Keratinocyte (primary cell): ENCODE results near the gene PEAR1. TPM values are rescaled to one million over a fixed set of nuclear protein-coding genes. Genes with fewer than 3 reads are reported as not detected.

Experiments
- DNase-seq: peaks from one replicate; pipeline ENCODE4 v3.0.0-alpha.2; 2011; ENCODE audit warnings: low read depth, missing footprints, low spot score
- FAIRE-seq: peaks from 2 replicates; lab custom pipeline; 2011; peaks lifted over from hg19 to GRCh38; lab: Jason Lieb, UNC
- H2AFZ ChIP-seq: 2 replicates; pipeline ENCODE4 v1.6.0; 2012; ENCODE audit warnings: low read length, control low read depth, inconsistent platforms; ENCODE audit not compliant: control insufficient read depth
- H3K27ac ChIP-seq: 2 replicates; pipeline ENCODE4 v1.5.1; 2011; ENCODE audit warnings: low read length; ENCODE audit not compliant: control insufficient read depth, insufficient read depth
- H3K27me3 ChIP-seq: 3 replicates; pipeline ENCODE4 v1.6.0; 2011; ENCODE audit warnings: low read length; ENCODE audit not compliant: control insufficient read depth, insufficient read depth; ENCODE audit errors: extremely low read depth
- H3K36me3 ChIP-seq, 2 experiments: 2 replicates in 1 of 2; 3 replicates in 1 of 2; pipeline ENCODE4 v1.5.1; 2011; ENCODE audit warnings: low read length in 2 of 2, mild to moderate bottlenecking in 1 of 2; ENCODE audit not compliant: control insufficient read depth in 2 of 2, insufficient read depth in 2 of 2; ENCODE audit errors: extremely low read depth in 1 of 2
- H3K4me1 ChIP-seq: 3 replicates; pipeline ENCODE4 v1.5.1; 2011; ENCODE audit warnings: low read length; ENCODE audit not compliant: control insufficient read depth, insufficient read depth; ENCODE audit errors: extremely low read depth
- H3K4me2 ChIP-seq: 3 replicates; pipeline ENCODE4 v1.6.0; 2011; ENCODE audit warnings: low read depth, low read length; ENCODE audit not compliant: control insufficient read depth, insufficient read depth; ENCODE audit errors: extremely low read depth
- H3K4me3 ChIP-seq, 3 experiments: fragments of 200-600 bp in 1 of 3; sonication (generic) in 1 of 3; 2 replicates in 2 of 3; 3 replicates in 1 of 3; pipeline ENCODE4 v1.5.1; 2011 to 2016; ENCODE audit warnings: low read length in 3 of 3, mild to moderate bottlenecking in 3 of 3, control low read depth in 2 of 3, inconsistent platforms in 1 of 3, low read depth in 1 of 3, mixed read lengths in 1 of 3, mixed run types in 1 of 3, moderate library complexity in 1 of 3; ENCODE audit not compliant: control insufficient read depth in 2 of 3, insufficient read depth in 2 of 3; ENCODE audit errors: extremely low read depth in 1 of 3
- H3K79me2 ChIP-seq: 2 replicates; pipeline ENCODE4 v1.6.0; 2012; ENCODE audit warnings: low read length; ENCODE audit not compliant: control insufficient read depth, insufficient read depth
- H3K9ac ChIP-seq: 3 replicates; pipeline ENCODE4 v1.6.0; 2011; ENCODE audit warnings: low read length; ENCODE audit not compliant: control insufficient read depth, insufficient read depth; ENCODE audit errors: extremely low read depth
- H3K9me1 ChIP-seq: 3 replicates; pipeline ENCODE4 v1.6.0; 2011; ENCODE audit warnings: low read length; ENCODE audit not compliant: control insufficient read depth, insufficient read depth; ENCODE audit errors: extremely low read depth
- H3K9me3 ChIP-seq: 2 replicates; pipeline ENCODE4 v1.5.1; 2012; ENCODE audit warnings: low read depth, low read length; ENCODE audit not compliant: control insufficient read depth
- H4K20me1 ChIP-seq: 3 replicates; pipeline ENCODE4 v1.6.0; 2011; ENCODE audit warnings: low read length; ENCODE audit not compliant: control insufficient read depth, insufficient read depth; ENCODE audit errors: extremely low read depth
- EZH2 ChIP-seq: IDR thresholded peaks from one replicate; pipeline ENCODE4 v1.6.1; 2012; ENCODE audit warnings: inconsistent platforms, mild to moderate bottlenecking, low read length, moderate library complexity
- dilution Hi-C: fragments of 300-500 bp; cut with MboI; formaldehyde crosslinking; loops from one replicate; pipeline ENCODE4 v1.7.0; 2020; ENCODE audit warnings: low sequenced_read_pairs; ENCODE audit not compliant: extremely low pct_ligation_motif_present
- polyA plus RNA-seq, 5 experiments: library from polyadenylated mRNA; depleted of rRNA in 3 of 5; stranded (reverse) in 3 of 5; stranded (forward) in 1 of 5; unstranded in 1 of 5; fragments of >200 nt; gene quantifications; 1 replicate in 1 of 5; 2 replicates in 3 of 5; 3 replicates in 1 of 5; pipeline versions ENCODE4 v1.2.1 to v1.2.3, GENCODE V29; 2011 to 2012; ENCODE audit warnings: missing spikeins in 2 of 5, low read depth in 1 of 5, low replicate concordance in 1 of 5
- TF ChIP-seq, protein P1 (sequence below), 3 experiments: IDR thresholded peaks in 1 of 3; conservative IDR thresholded peaks in 1 of 3; optimal IDR thresholded peaks in 1 of 3; 2 replicates in 2 of 3; 3 replicates in 1 of 3; pipeline versions ENCODE3 to v1.5.1; 2011; ENCODE audit warnings: low read length in 3 of 3, mild to moderate bottlenecking in 3 of 3, moderate library complexity in 2 of 3, control low read depth in 1 of 3, inconsistent platforms in 1 of 3; ENCODE audit not compliant: insufficient read depth in 2 of 3; ENCODE audit errors: extremely low read depth in 1 of 3

PEAR1 gene
- polyA plus RNA-seq, 1 donor (not counting 4 experiments of a cell fraction or from before 2014, with no cell fraction given): 4.2 TPM

DNA sequence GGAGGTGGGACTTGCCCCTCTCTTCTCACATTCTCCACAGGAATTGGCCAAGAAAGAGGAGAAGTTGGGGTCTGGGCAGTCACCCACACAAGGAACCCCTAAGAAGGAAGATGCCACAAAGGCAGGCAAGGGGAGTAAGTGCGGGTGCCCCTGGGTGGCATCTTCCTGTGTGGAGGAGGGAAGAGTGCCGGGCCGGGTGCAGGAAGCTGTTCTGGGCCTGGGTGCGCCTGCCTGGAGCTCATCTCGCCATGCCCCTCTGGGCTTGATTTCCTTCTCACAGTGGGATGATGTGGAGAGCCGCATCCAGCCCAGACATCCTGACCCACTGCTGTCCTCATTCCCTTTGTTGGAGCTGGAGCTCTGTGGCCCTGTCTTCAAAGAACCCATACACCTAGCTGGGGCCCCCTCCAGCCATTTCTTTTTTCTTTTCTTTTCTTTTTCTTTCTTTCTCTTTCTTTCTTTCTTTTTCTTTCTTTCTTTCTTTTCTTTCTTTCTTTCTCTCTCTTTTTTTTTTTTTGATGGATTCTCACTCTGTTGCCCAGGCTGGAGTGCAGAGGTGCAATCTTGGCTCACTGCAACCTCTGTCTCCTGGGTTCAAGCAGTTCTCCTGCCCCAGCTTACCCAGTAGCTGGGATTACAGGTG lies 36.2 kb downstream of the PEAR1 start:
- H3K36me3 ChIP-seq: no peaks in the 10 kb centered on the region
- TF ChIP-seq, protein P1, sequence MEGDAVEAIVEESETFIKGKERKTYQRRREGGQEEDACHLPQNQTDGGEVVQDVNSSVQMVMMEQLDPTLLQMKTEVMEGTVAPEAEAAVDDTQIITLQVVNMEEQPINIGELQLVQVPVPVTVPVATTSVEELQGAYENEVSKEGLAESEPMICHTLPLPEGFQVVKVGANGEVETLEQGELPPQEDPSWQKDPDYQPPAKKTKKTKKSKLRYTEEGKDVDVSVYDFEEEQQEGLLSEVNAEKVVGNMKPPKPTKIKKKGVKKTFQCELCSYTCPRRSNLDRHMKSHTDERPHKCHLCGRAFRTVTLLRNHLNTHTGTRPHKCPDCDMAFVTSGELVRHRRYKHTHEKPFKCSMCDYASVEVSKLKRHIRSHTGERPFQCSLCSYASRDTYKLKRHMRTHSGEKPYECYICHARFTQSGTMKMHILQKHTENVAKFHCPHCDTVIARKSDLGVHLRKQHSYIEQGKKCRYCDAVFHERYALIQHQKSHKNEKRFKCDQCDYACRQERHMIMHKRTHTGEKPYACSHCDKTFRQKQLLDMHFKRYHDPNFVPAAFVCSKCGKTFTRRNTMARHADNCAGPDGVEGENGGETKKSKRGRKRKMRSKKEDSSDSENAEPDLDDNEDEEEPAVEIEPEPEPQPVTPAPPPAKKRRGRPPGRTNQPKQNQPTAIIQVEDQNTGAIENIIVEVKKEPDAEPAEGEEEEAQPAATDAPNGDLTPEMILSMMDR (optimal IDR thresholded peaks at IDR 0.05 in 1 of 3, IDR thresholded peaks at IDR 0.05 in 1 of 3, conservative IDR thresholded peaks at IDR 0.05 in 1 of 3; ENCODE audit: extremely low read depth in 1 of 3, insufficient read depth in 2 of 3, low read length in 3 of 3): no peak
- no peak for TF ChIP-seq EZH2
- peaks cover 49% of the 10 kb centered on the region for H3K27me3 ChIP-seq
- DNase-seq: no peak
- H3K4me3 ChIP-seq: no peak overlapping the region
- H3K9ac ChIP-seq: no peak overlapping the region
- no peaks in the 10 kb centered on the region for H4K20me1 ChIP-seq
- no peak overlapping the region for H3K4me2 ChIP-seq
- dilution Hi-C loops: no loop called here
- no peak overlapping the region for H2AFZ ChIP-seq
- no peaks in the 10 kb centered on the region for H3K9me1 ChIP-seq
- H3K4me1 ChIP-seq: peaks cover 10% of the 10 kb centered on the region
- no peaks in the 10 kb centered on the region for H3K9me3 ChIP-seq
- FAIRE-seq: no peak
- H3K27ac ChIP-seq: no peak overlapping the region
- H3K79me2 ChIP-seq: no peaks in the 10 kb centered on the region

DNA sequence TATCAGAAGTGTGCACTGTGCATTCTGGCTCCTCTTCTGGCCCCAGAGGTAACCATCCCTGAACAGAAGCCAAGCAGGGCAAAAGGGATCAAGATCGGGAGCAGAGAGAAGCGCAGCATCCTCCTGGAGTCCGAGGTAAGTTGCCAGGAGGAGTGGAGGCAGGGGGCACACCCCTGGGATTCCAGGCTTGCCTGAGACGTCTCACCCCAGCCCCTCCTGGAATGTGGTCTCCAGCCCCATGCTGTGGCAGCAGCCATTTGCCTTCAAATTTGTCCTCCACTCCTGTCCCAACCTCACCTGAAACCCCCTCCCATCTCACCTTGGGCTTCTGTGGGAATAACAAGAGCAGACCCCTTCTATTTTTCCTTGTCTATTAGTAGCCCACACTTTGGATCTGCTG lies 37.0 kb downstream of the PEAR1 start:
- H3K9me3 ChIP-seq: no peaks in the 10 kb centered on the region
- FAIRE-seq: no peak
- H3K9ac ChIP-seq: no peak overlapping the region
- TF ChIP-seq EZH2: no peak
- TF ChIP-seq, protein P1 (optimal IDR thresholded peaks at IDR 0.05 in 1 of 3, IDR thresholded peaks at IDR 0.05 in 1 of 3, conservative IDR thresholded peaks at IDR 0.05 in 1 of 3; ENCODE audit: extremely low read depth in 1 of 3, insufficient read depth in 2 of 3, low read length in 3 of 3): no peak
- DNase-seq: no peak
- H3K9me1 ChIP-seq: no peaks in the 10 kb centered on the region
- no peak overlapping the region for H3K27ac ChIP-seq
- H3K4me3 ChIP-seq: no peak overlapping the region
- dilution Hi-C loops: no loop called here
- peaks cover 42% of the 10 kb centered on the region for H3K27me3 ChIP-seq
- no peaks in the 10 kb centered on the region for H3K79me2 ChIP-seq
- peaks cover 0 to 3% of the 10 kb centered on the region in 2 experiments for H3K36me3 ChIP-seq
- no peak overlapping the region for H2AFZ ChIP-seq
- peaks cover 10% of the 10 kb centered on the region for H3K4me1 ChIP-seq
- H3K4me2 ChIP-seq: no peak overlapping the region
- H4K20me1 ChIP-seq: no peaks in the 10 kb centered on the region
